ENCODE results near the gene LHCGR. TPM values are rescaled to one million over a fixed set of nuclear protein-coding genes. Genes with fewer than 3 reads are reported as not detected.

The LHCGR gene
- total and polyA plus RNA-seq, 2 of the 13 experiments (the other 11 are each of a cell fraction or from before 2014, with no cell fraction given) = not detected

DNA sequence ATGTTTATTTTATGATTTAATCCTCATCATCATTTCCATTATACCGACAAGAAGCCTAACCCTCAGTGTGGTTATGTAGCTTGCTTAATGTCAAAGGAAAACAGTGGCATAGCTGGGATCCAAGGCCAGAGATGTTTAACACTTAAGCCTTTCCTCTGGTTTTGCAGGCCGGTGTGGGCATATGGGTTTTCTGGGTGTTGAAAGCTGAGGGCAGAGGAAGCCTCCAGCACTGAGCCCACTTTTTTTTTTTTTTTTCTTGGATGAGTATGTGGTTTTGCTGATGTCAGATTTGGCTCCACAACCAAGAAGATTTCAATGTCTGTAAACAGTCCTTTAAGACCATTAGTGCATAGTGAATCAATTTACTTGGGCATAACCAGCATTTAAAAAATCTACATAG is 41.3 kb downstream of the LHCGR start:
- in situ Hi-C loops (cut with HindIII; ENCODE audit: extremely low pct_ligation_motif_present, low pct_unique_long_range_greater_than_20kb) (no loop called here), intact Hi-C loops (cut with micrococcal nuclease; ENCODE audit: unreplicated experiment) (no loop called here)
- no peak for FAIRE-seq
- Histone ChIP-seq H3K9ac (ENCODE audit: insufficient read depth, low read depth, low read length) (no peak overlapping the region), H3K27ac (ENCODE audit: extremely low read length, insufficient read depth, low read length) (no peak overlapping the region), H3K4me3 (replicated peaks in 1 of 3; ENCODE audit: insufficient read depth in 1 of 3, low read depth in 2 of 3, low read length in 3 of 3) (no peak overlapping the region), H3K79me2 (ENCODE audit: insufficient read depth, low read length) (no peaks in the 10 kb centered on the region), H4K20me1 (ENCODE audit: insufficient read depth, low read length) (no peaks in the 10 kb centered on the region), H3K27me3 (ENCODE audit: control insufficient read depth in 1 of 2, insufficient read depth in 2 of 2, low read length in 2 of 2) (peaks cover 0 to 4% of the 10 kb centered on the region in 2 experiments; a peak in 2 of 5 replicates), H3K36me3 (replicated peaks in 1 of 2; ENCODE audit: control insufficient read depth in 1 of 2, insufficient read depth in 2 of 2, low read length in 2 of 2) (no peaks in the 10 kb centered on the region), H3K9me3 (ENCODE audit: low read length) (no peaks in the 10 kb centered on the region), H3K4me1 (ENCODE audit: insufficient read depth, low read length) (no peaks in the 10 kb centered on the region), H2AFZ (ENCODE audit: low read length) (no peak overlapping the region), H3K4me2 (ENCODE audit: low read depth, low read length) (no peak overlapping the region)
- no peak for DNase-seq (ENCODE audit: low spot score)
- TF ChIP-seq, protein P1, sequence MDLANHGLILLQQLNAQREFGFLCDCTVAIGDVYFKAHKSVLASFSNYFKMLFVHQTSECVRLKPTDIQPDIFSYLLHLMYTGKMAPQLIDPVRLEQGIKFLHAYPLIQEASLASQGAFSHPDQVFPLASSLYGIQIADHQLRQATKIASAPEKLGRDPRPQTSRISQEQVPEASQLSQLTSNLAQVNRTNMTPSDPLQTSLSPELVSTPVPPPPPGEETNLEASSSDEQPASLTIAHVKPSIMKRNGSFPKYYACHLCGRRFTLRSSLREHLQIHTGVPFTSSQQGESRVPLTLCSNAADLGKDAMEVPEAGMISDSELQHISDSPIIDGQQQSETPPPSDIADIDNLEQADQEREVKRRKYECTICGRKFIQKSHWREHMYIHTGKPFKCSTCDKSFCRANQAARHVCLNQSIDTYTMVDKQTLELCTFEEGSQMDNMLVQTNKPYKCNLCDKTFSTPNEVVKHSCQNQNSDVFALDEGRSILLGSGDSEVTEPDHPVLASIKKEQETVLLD (CRISPR knock-in tag; IDR thresholded peaks at IDR 0.05; ENCODE audit: low read depth) = no peak
- TF ChIP-seq NKX3-1 (CRISPR knock-in tag; IDR thresholded peaks at IDR 0.05) (no peak), ZC3H13 (CRISPR knock-in tag; IDR thresholded peaks at IDR 0.05) (no peak), AKAP8 (CRISPR knock-in tag; IDR thresholded peaks at IDR 0.05) (no peak), TARDBP (CRISPR knock-in tag; IDR thresholded peaks at IDR 0.05) (no peak), DMAP1 (CRISPR knock-in tag; IDR thresholded peaks at IDR 0.05) (no peak), AHR (CRISPR knock-in tag; IDR thresholded peaks at IDR 0.05) (no peak), ZNF773 (CRISPR knock-in tag; IDR thresholded peaks at IDR 0.05; ENCODE audit: borderline replicate concordance) (no peak)
- TF ChIP-seq, protein P2, sequence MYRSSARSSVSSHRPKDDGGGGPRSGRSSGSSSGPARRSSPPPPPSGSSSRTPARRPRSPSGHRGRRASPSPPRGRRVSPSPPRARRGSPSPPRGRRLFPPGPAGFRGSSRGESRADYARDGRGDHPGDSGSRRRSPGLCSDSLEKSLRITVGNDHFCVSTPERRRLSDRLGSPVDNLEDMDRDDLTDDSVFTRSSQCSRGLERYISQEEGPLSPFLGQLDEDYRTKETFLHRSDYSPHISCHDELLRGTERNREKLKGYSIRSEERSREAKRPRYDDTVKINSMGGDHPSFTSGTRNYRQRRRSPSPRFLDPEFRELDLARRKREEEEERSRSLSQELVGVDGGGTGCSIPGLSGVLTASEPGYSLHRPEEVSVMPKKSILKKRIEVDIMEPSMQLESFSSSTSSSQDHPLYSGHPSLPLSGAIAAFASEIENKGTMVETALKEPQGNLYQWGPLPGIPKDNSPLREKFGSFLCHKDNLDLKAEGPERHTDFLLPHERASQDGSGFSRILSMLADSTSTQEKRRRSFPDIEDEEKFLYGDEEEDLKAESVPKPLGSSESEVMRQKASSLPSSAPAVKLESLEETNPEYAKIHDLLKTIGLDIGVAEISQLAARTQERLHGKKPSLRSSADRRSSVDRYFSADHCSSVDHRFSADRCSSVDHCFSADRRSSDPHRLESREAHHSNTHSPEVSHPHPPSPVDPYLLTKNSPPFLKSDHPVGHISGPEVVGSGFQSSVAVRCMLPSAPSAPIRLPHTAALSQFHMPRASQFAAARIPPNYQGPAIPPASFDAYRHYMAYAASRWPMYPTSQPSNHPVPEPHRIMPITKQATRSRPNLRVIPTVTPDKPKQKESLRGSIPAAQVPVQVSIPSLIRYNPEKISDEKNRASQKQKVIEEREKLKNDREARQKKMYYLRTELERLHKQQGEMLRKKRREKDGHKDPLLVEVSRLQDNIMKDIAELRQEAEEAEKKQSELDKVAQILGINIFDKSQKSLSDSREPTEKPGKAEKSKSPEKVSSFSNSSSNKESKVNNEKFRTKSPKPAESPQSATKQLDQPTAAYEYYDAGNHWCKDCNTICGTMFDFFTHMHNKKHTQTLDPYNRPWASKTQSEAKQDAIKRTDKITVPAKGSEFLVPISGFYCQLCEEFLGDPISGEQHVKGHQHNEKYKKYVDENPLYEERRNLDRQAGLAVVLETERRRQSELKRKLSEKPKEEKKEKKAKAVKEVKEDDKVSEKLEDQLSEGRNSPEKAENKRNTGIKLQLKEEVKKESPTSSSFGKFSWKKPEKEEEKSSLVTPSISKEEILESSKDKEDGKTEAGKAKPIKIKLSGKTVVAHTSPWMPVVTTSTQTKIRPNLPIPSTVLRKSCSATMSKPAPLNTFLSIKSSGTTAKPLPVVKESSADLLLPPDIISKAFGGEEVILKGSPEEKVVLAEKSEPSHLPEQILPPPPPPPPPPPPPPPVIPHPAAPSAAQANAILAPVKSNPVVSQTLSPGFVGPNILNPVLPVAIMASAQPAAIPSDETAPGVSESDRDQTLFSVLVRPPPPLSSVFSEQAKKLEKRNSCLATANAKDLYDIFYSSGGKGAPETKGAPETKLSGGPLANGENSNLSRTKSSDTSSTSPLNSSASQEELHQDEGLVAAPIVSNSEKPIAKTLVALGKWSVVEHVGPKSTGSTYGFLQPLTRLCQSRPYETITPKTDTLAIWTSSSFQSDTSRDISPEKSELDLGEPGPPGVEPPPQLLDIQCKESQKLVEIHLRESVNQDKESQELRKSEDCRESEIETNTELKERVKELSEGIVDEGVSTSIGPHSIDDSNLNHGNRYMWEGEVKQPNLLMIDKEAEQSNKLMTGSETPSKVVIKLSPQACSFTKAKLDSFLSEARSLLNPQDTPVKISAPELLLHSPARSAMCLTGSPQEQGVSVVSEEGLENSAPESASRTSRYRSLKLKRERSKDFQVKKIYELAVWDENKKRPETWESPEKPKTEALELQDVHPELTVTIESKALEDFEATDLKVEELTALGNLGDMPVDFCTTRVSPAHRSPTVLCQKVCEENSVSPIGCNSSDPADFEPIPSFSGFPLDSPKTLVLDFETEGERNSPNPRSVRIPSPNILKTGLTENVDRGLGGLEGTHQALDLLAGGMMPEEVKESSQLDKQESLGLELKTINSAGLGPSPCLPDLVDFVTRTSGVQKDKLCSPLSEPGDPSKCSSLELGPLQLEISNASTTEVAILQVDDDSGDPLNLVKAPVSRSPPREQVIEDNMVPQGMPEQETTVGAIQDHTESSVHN (CRISPR knock-in tag; IDR thresholded peaks at IDR 0.05) = no peak
- ChIA-PET POLR2A (no interaction called here), CTCF (ENCODE audit: low intra/inter-chr PET ratio, low total read pairs) (no interaction called here)
- 44% methylated on average over 2 of the region's 2 CpGs for WGBS (ENCODE audit: low lambda C conversion rate)
- BruUV-seq (replicated peaks) = no TSS peak
- ATAC-seq = no peak

Measured in HepG2 (cell line).